Measurements from ENCODE around the gene ECEL1.

Gene ECEL1

GRCh38 chr2:232466221-232466620 lies 21.4 kb downstream of the ECEL1 start:
- H3K4me3 ChIP-seq (replicated peaks in 1 of 2; ENCODE audit: low read depth in 2 of 2, low read length in 2 of 2), result no peak overlapping the region
- DNase-seq (ENCODE audit: low read depth in 2 of 2), result no peak
- no peak for TF ChIP-seq CTCF (IDR thresholded peaks at IDR 0.05; ENCODE audit: low read depth, low read length)

DNA sequence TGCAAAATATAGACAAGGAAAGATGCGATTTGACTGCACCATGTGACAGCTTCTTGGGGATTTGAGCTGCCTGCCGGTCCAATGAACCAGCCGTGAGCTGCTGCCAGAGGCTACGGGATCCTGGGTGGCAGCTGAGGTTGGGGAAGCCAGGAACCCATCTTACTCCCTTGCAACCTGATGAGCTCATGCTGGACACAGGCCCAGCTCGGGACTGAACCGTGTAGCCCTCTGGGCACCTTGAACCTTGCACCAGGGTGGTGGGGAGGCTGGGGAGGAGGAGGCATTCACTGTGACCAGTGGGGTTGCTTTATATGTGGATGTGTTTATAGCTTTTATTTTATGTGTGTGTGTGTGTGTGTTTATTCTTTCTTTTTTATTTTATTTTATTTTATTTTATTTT lies 22.6 kb downstream of the ECEL1 start:
- no peak for DNase-seq (ENCODE audit: low read depth in 2 of 2)
- no peak for TF ChIP-seq CTCF (IDR thresholded peaks at IDR 0.05; ENCODE audit: low read depth, low read length)
- no peak overlapping the region for H3K4me3 ChIP-seq (replicated peaks in 1 of 2; ENCODE audit: low read depth in 2 of 2, low read length in 2 of 2)

GRCh38 chr2:232464544-232464885 lies 23.1 kb downstream of the ECEL1 start:
- no peak for DNase-seq (ENCODE audit: low read depth in 2 of 2)
- TF ChIP-seq CTCF (IDR thresholded peaks at IDR 0.05; ENCODE audit: low read depth, low read length), result no peak
- no peak overlapping the region for H3K4me3 ChIP-seq (replicated peaks in 1 of 2; ENCODE audit: low read depth in 2 of 2, low read length in 2 of 2)

DNA sequence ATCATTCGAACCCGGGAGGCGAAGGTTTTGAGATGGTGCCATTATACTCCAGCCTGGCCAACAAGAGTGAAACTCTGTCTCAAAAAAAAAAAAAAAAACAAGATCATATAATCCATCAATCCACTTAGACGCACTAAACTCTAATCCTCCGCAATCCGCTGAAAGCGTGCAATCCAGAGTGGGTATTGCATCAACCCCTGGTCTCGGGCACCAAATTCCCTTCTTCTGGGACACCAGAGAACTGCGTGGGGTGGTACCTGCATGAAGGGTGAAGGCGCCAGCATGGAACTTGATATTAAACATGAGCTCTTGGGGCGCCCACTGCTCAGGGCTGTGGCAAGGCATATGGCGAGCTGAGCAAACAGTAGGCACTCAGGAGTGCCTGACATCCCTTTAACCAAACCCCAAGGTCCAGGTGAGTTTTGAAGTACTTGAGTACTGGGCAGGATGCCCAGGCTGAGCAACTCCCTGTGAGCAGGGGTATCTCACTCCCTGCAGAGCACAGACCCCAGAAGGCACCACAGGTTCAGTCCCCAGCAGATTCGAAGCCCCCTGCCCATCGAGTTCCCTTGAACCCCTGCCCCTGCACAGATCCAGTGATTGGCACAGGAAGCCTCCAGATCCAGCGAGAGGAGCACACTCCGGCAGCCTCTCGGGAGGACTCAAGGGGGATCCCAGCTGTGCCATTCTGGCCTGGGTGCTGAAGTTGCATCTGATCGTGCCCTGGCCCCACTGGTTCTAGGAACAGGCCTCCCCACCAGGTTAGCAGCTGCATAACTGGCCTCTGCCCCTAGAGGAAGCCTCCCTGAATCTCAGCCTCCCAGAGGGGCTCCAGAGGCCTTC lies 23.7 kb downstream of the ECEL1 start:
- DNase-seq (ENCODE audit: low read depth in 2 of 2), result no peak
- no peak for TF ChIP-seq CTCF (IDR thresholded peaks at IDR 0.05; ENCODE audit: low read depth, low read length)

GRCh38 chr2:232460171-232460570 lies 27.5 kb downstream of the ECEL1 start:
- H3K4me3 ChIP-seq (replicated peaks in 1 of 2; ENCODE audit: low read depth in 2 of 2, low read length in 2 of 2), result no peak overlapping the region
- DNase-seq (ENCODE audit: low read depth in 2 of 2), result no peak
- no peak for TF ChIP-seq CTCF (IDR thresholded peaks at IDR 0.05; ENCODE audit: low read depth, low read length)

More for the DNA sequence above, 23.7 kb downstream of the ECEL1 start:
- H3K4me3 ChIP-seq (replicated peaks in 1 of 2; ENCODE audit: low read depth in 2 of 2, low read length in 2 of 2), result no peak overlapping the region

GRCh38 chr2:232459419-232460035 lies 28.1 kb downstream of the ECEL1 start:
- no peak overlapping the region for H3K4me3 ChIP-seq (replicated peaks in 1 of 2; ENCODE audit: low read depth in 2 of 2, low read length in 2 of 2)
- TF ChIP-seq CTCF (IDR thresholded peaks at IDR 0.05; ENCODE audit: low read depth, low read length), result no peak
- no peak for DNase-seq (ENCODE audit: low read depth in 2 of 2)

All from cardiac fibroblast (primary cell).